ENCODE results near the gene TDRD10.
A peak's percentile ranks its signal among the peaks of the same experiment; 100 is the strongest.

Gene TDRD10

GRCh38 chr1:154553056-154554030 is 51.3 kb downstream of the TDRD10 start:
- peaks cover 30% of the 10 kb centered on the region for H3K79me2 ChIP-seq (ENCODE audit: insufficient read depth, low read length)

DNA sequence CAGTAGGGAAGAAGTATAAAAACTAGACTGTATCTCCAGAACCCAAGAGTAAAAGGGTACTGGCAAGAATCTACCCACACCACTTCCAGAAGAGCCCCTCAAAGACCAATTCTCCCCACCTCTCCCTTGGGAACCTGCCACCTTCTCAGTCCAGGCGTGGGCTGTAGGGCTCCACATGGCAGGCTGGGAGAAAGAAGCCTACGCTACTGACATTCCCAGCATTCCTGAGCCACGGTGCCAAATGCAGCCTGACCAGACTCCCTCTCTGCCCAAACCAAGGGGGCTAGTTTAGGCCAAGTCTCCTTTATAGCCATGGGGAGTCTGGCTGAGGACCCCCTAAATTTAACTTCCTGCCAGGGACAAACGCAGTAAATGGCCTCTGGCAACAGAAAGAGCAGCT is 54.4 kb downstream of the TDRD10 start:
- Histone ChIP-seq H3K79me2 (ENCODE audit: insufficient read depth, low read length) (peaks cover 35% of the 10 kb centered on the region), H3K27me3 (ENCODE audit: insufficient read depth, low read length, poor library complexity) (no peaks in the 10 kb centered on the region), H3K27ac (ENCODE audit: low read length) (peak overlapping the region; percentile 17), H3K36me3 (ENCODE audit: insufficient read depth, low read length) (peaks cover 52% of the 10 kb centered on the region), H3K4me2 (ENCODE audit: insufficient read depth, low read length) (peak overlapping the region; percentile 94), H2AFZ (ENCODE audit: low read depth, low read length) (no peak overlapping the region), H3K4me3 (ENCODE audit: low read depth in 1 of 2, low read length in 2 of 2) (peak overlapping the region in 1 of 2 experiments; percentile 80; a peak in 2 of 4 replicates), H3K9me3 (ENCODE audit: insufficient read depth, low read length, severe bottlenecking) (no peaks in the 10 kb centered on the region), H3K9ac (ENCODE audit: low read depth, low read length) (peak overlapping the region; percentile 77), H3K4me1 (ENCODE audit: insufficient read depth, low read length) (peaks cover 37% of the 10 kb centered on the region), H4K20me1 (ENCODE audit: insufficient read depth, low read length) (peaks cover 23% of the 10 kb centered on the region; the same call in 1 of the 2 replicates)
- ATAC-seq (ENCODE audit: insufficient read depth, low read depth): no peak
- no peak for DNase-seq
- TF ChIP-seq, protein P1, sequence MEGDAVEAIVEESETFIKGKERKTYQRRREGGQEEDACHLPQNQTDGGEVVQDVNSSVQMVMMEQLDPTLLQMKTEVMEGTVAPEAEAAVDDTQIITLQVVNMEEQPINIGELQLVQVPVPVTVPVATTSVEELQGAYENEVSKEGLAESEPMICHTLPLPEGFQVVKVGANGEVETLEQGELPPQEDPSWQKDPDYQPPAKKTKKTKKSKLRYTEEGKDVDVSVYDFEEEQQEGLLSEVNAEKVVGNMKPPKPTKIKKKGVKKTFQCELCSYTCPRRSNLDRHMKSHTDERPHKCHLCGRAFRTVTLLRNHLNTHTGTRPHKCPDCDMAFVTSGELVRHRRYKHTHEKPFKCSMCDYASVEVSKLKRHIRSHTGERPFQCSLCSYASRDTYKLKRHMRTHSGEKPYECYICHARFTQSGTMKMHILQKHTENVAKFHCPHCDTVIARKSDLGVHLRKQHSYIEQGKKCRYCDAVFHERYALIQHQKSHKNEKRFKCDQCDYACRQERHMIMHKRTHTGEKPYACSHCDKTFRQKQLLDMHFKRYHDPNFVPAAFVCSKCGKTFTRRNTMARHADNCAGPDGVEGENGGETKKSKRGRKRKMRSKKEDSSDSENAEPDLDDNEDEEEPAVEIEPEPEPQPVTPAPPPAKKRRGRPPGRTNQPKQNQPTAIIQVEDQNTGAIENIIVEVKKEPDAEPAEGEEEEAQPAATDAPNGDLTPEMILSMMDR (IDR thresholded peaks at IDR 0.05; ENCODE audit: borderline replicate concordance, extremely low read depth, low read length, poor library complexity, severe bottlenecking): no peak
- TF ChIP-seq EZH2 (IDR thresholded peaks at IDR 0.05; ENCODE audit: borderline replicate concordance, low read depth, low read length, severe bottlenecking): no peak

More at GRCh38 chr1:154553056-154554030, 51.3 kb downstream of the TDRD10 start:
- H3K4me1 ChIP-seq (ENCODE audit: insufficient read depth, low read length): peaks cover 35% of the 10 kb centered on the region
- no peak overlapping the region for H3K27ac ChIP-seq (ENCODE audit: low read length)
- no peak overlapping the region for H3K4me3 ChIP-seq (ENCODE audit: low read depth in 1 of 2, low read length in 2 of 2)
- peaks cover 49% of the 10 kb centered on the region for H4K20me1 ChIP-seq (ENCODE audit: insufficient read depth, low read length)
- peaks cover 82% of the 10 kb centered on the region for H3K36me3 ChIP-seq (ENCODE audit: insufficient read depth, low read length)
- DNase-seq (no peak), ATAC-seq (ENCODE audit: insufficient read depth, low read depth) (no peak)
- no peak overlapping the region for H2AFZ ChIP-seq (ENCODE audit: low read depth, low read length)
- H3K9ac ChIP-seq (ENCODE audit: low read depth, low read length): no peak overlapping the region
- no peaks in the 10 kb centered on the region for H3K27me3 ChIP-seq (ENCODE audit: insufficient read depth, low read length, poor library complexity)
- H3K9me3 ChIP-seq (ENCODE audit: insufficient read depth, low read length, severe bottlenecking): no peaks in the 10 kb centered on the region
- no peak overlapping the region for H3K4me2 ChIP-seq (ENCODE audit: insufficient read depth, low read length)
- TF ChIP-seq EZH2 (IDR thresholded peaks at IDR 0.05; ENCODE audit: borderline replicate concordance, low read depth, low read length, severe bottlenecking): no peak

DNA sequence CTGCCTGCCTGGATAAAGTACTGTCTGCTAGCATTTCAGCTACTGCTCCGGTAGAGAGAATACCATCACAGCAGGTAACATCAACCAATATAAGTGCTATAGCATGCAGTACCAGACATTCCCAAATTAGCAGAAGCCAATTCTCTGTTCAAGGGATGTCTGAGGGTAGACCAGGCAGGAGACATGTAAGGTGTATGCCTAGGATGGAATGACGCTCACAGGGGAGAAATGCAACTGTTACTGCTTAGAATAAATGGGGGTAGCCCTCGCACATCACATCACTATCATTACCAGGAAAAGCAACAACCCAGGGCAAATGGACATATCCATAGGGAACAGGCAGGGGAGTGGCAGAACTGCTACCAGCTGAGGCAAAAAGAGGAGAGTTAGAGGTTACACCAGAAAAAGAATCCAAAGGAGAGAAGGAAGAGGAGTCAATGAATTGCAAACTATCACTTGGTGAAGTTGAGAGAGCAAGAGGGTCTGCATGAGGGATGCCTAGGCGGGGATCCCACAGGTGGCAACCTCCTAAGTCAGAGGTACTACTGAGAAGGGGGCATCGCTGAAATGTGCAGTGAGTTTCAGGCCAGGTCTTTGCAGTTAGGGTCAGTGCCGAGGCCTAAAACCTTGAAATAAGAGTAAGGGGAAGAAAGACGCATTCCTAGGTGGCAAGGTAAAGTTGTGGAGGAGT is 55.4 kb downstream of the TDRD10 start:
- H3K27ac ChIP-seq (ENCODE audit: low read length): peak overlapping the region; percentile 70

More for the DNA sequence above, 55.4 kb downstream of the TDRD10 start:
- H3K4me2 ChIP-seq (ENCODE audit: insufficient read depth, low read length): peak overlapping the region; percentile 94
- H3K4me3 ChIP-seq (ENCODE audit: low read depth in 1 of 2, low read length in 2 of 2): peak overlapping the region; percentile 77 to 80
- TF ChIP-seq, protein P1 (IDR thresholded peaks at IDR 0.05; ENCODE audit: borderline replicate concordance, extremely low read depth, low read length, poor library complexity, severe bottlenecking): no peak
- TF ChIP-seq EZH2 (IDR thresholded peaks at IDR 0.05; ENCODE audit: borderline replicate concordance, low read depth, low read length, severe bottlenecking): no peak
- no peaks in the 10 kb centered on the region for H3K9me3 ChIP-seq (ENCODE audit: insufficient read depth, low read length, severe bottlenecking)
- peak overlapping the region; percentile 77 for H3K9ac ChIP-seq (ENCODE audit: low read depth, low read length)
- DNase-seq: no peak
- no peak for ATAC-seq (ENCODE audit: insufficient read depth, low read depth)
- peaks cover 43% of the 10 kb centered on the region for H3K36me3 ChIP-seq (ENCODE audit: insufficient read depth, low read length)
- H3K4me1 ChIP-seq (ENCODE audit: insufficient read depth, low read length): peaks cover 37% of the 10 kb centered on the region
- H3K27me3 ChIP-seq (ENCODE audit: insufficient read depth, low read length, poor library complexity): no peaks in the 10 kb centered on the region
- peaks cover 19% of the 10 kb centered on the region; the same call in 1 of the 2 replicates for H4K20me1 ChIP-seq (ENCODE audit: insufficient read depth, low read length)
- H2AFZ ChIP-seq (ENCODE audit: low read depth, low read length): peak overlapping the region; percentile 68; the same call in 1 of the 2 replicates
- peaks cover 35% of the 10 kb centered on the region for H3K79me2 ChIP-seq (ENCODE audit: insufficient read depth, low read length)
